GM13977 (cell line): ENCODE results near the gene P2RY11.

ENCODE experiments used
- DNase-seq: peaks from one replicate; pipeline ENCODE4 v3.0.0; 2012; ENCODE audit warnings: low spot score
- CTCF ChIP-seq: IDR thresholded peaks from 2 replicates; pipeline ENCODE4 v1.5.1; 2012; ENCODE audit warnings: mild to moderate bottlenecking, control low read depth; ENCODE audit not compliant: insufficient read depth; ENCODE audit errors: extremely low read depth, missing control alignments
- in situ Hi-C: fragments of 300-500 bp; cut with MboI; formaldehyde crosslinking; loops from one replicate; pipeline ENCODE4 v1.12.0; 2022; ENCODE audit warnings: low sequenced_read_pairs, low pct_unique_long_range_greater_than_20kb, mixed read lengths, inconsistent platforms; ENCODE audit not compliant: unreplicated experiment

P2RY11 gene

GRCh38 chr19:10158071-10158470 is 46.6 kb downstream of the P2RY11 start:
- DNase-seq, result no peak
- no peak for TF ChIP-seq CTCF
- in situ Hi-C loops, result no loop called here

GRCh38 chr19:10158485-10158884 is 47.0 kb downstream of the P2RY11 start:
- DNase-seq, result no peak
- in situ Hi-C loops, result no loop called here
- no peak for TF ChIP-seq CTCF

GRCh38 chr19:10159610-10160009 is 48.1 kb downstream of the P2RY11 start:
- no peak for DNase-seq
- TF ChIP-seq CTCF, result no peak
- in situ Hi-C loops, result no loop called here

GRCh38 chr19:10163536-10163935 is 52.0 kb downstream of the P2RY11 start:
- DNase-seq, result no peak
- in situ Hi-C loops, result no loop called here
- no peak for TF ChIP-seq CTCF
